DND-41 (cell line): ENCODE data around the gene KDELR1.

Experiments used
- CTCF ChIP-seq: IDR thresholded peaks from 2 replicates; pipeline ENCODE4 v1.5.1; 2012; ENCODE audit warnings: borderline replicate concordance, low read length, moderate library complexity, mild to moderate bottlenecking; ENCODE audit not compliant: poor library complexity, severe bottlenecking; ENCODE audit errors: extremely low read depth
- EZH2 ChIP-seq: IDR thresholded peaks from 3 replicates; pipeline ENCODE4 v1.6.1; 2012; ENCODE audit warnings: borderline replicate concordance, low read depth, mild to moderate bottlenecking, moderate library complexity, low read length, inconsistent platforms; ENCODE audit not compliant: severe bottlenecking

GRCh38 chr19:48396824-48397176 lies 5.4 kb upstream of the KDELR1 start:
- TF ChIP-seq CTCF (no peak), EZH2 (no peak)
